Measurements from ENCODE around the gene PPM1H.

- TF ChIP-seq CTCF (IDR thresholded peaks at IDR 0.05 in 4 of 5, conservative IDR thresholded peaks at IDR 0.05 in 1 of 5) (no peak), POLR2A (IDR thresholded peaks at IDR 0.05) (no peak)
These were observed 52.8 kb downstream of the PPM1H start for GRCh38 chr12:62882140-62882539.

Measured in gastrocnemius medialis (tissue), 4 donors.